ENCODE measurements around the gene CEACAM7. TPM values are rescaled to one million over a fixed set of nuclear protein-coding genes. Genes with fewer than 3 reads are reported as not detected.

The CEACAM7 gene
- total RNA-seq, 2 donors from 2014 or later, result not detected

DNA sequence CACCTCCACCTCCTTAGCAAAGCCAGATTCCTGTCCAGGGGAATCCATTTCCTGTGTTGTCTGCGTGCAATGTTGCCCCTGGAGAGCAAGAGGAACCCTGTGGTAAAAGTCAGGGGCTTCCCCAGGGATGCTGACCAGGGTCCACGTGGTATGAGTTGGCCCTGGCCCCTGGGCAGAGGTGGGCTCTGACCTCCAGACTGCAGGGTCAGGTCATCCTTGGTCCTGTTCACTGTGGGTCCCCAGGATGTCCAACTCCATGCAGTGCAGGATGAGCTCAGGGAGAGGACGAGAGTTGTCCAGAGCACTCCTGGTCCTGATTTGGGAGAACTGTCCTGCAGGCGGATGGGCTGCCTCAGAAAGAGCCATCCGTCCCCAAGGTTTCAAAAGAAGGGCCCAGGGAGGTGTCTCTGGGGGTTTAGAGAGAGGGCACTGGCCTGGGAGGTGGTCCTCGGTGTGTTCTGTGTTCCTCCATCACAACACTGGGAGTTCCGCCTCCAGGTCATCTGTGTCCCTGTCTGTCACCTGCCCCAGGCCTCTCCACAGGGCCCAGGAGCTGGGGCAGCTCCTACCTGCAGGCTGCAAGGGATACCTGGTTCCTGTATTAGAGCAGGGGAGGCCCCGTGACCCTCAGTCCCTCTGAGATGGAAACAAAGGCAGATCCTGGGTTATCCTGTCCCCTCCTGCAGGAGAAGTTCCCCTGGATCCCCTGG, 59.9 kb downstream of the CEACAM7 start:
- Histone ChIP-seq H3K4me1 (ENCODE audit: control insufficient read depth in 1 of 2, low read depth in 2 of 2) (no peaks in the 10 kb centered on the region), H3K36me3 (no peaks in the 10 kb centered on the region), H3K27me3 (replicated peaks; ENCODE audit: insufficient read depth) (no peaks in the 10 kb centered on the region), H3K27ac (no peak overlapping the region), H3K9me3 (no peaks in the 10 kb centered on the region), H3K4me3 (no peak overlapping the region)
- DNase-seq (ENCODE audit: low spot score) (no peak), ATAC-seq (ENCODE audit: insufficient number of reproducible peaks, low FRiP score, low read depth) (no peak)
- TF ChIP-seq, protein P1, sequence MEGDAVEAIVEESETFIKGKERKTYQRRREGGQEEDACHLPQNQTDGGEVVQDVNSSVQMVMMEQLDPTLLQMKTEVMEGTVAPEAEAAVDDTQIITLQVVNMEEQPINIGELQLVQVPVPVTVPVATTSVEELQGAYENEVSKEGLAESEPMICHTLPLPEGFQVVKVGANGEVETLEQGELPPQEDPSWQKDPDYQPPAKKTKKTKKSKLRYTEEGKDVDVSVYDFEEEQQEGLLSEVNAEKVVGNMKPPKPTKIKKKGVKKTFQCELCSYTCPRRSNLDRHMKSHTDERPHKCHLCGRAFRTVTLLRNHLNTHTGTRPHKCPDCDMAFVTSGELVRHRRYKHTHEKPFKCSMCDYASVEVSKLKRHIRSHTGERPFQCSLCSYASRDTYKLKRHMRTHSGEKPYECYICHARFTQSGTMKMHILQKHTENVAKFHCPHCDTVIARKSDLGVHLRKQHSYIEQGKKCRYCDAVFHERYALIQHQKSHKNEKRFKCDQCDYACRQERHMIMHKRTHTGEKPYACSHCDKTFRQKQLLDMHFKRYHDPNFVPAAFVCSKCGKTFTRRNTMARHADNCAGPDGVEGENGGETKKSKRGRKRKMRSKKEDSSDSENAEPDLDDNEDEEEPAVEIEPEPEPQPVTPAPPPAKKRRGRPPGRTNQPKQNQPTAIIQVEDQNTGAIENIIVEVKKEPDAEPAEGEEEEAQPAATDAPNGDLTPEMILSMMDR (IDR thresholded peaks at IDR 0.05), result no peak

- ATAC-seq (ENCODE audit: insufficient number of reproducible peaks, low FRiP score, low read depth), result no peak
- TF ChIP-seq, protein P1 (IDR thresholded peaks at IDR 0.05), result no peak
These were observed 61.2 kb downstream of the CEACAM7 start, which contains the start of gene CEACAM4 for GRCh38 chr19:41626877-41627276. Gene CEACAM4, minus strand, starts transcription at chr19:41627074. Its CDS starts 111 bp downstream, at chr19:41626963.

GRCh38 chr19:41626278-41626677, 61.8 kb downstream of the CEACAM7 start:
- H3K27me3 ChIP-seq (replicated peaks; ENCODE audit: insufficient read depth), result no peaks in the 10 kb centered on the region
- DNase-seq (ENCODE audit: low spot score) (no peak), ATAC-seq (ENCODE audit: insufficient number of reproducible peaks, low FRiP score, low read depth) (no peak)
- no peaks in the 10 kb centered on the region for H3K4me1 ChIP-seq (ENCODE audit: control insufficient read depth in 1 of 2, low read depth in 2 of 2)
- no peaks in the 10 kb centered on the region for H3K9me3 ChIP-seq
- TF ChIP-seq, protein P1 (IDR thresholded peaks at IDR 0.05), result no peak
- H3K27ac ChIP-seq, result no peak overlapping the region
- H3K36me3 ChIP-seq, result no peaks in the 10 kb centered on the region
- H3K4me3 ChIP-seq, result peak overlapping the region; percentile 54

More at GRCh38 chr19:41626877-41627276, 61.2 kb downstream of the CEACAM7 start, which contains the start of gene CEACAM4:
- no peak for DNase-seq (ENCODE audit: low spot score)
- Histone ChIP-seq H3K4me3 (peak within 1 kb of the TSS; percentile 54), H3K4me1 (ENCODE audit: control insufficient read depth in 1 of 2, low read depth in 2 of 2) (no peaks in the 10 kb centered on the region), H3K27ac (no peak within 1 kb of the TSS), H3K36me3 (no peaks in the 10 kb centered on the region), H3K9me3 (no peaks in the 10 kb centered on the region), H3K27me3 (replicated peaks; ENCODE audit: insufficient read depth) (no peaks in the 10 kb centered on the region)

GRCh38 chr19:41624937-41625336, 63.1 kb downstream of the CEACAM7 start:
- Histone ChIP-seq H3K4me1 (ENCODE audit: control insufficient read depth in 1 of 2, low read depth in 2 of 2) (no peaks in the 10 kb centered on the region), H3K27me3 (replicated peaks; ENCODE audit: insufficient read depth) (no peaks in the 10 kb centered on the region), H3K4me3 (no peak overlapping the region), H3K9me3 (no peaks in the 10 kb centered on the region), H3K27ac (no peak overlapping the region), H3K36me3 (no peaks in the 10 kb centered on the region)
- no peak for ATAC-seq (ENCODE audit: insufficient number of reproducible peaks, low FRiP score, low read depth)
- TF ChIP-seq, protein P1 (IDR thresholded peaks at IDR 0.05), result no peak
- DNase-seq (ENCODE audit: low spot score), result no peak

DNA sequence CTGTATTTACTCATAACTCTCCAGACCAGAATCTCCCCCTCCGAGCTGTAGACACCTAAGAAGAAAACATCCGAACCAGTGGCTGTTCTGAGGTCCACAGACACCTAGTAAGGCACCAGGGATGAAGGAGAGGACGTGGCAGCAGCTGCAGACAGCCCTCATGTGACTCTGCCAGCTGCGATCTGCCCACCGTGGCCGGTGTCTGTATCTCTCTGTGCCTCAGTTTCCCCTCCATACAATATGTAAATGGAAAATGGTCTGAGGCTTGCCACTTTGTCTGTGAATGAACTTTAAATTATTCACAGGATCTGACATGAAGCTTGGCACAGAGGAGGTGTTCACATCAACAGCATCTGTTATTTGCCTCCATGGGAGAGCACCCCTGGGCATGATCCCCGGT, 63.6 kb downstream of the CEACAM7 start:
- Histone ChIP-seq H3K27ac (no peak overlapping the region), H3K27me3 (replicated peaks; ENCODE audit: insufficient read depth) (no peaks in the 10 kb centered on the region), H3K9me3 (no peaks in the 10 kb centered on the region), H3K4me3 (no peak overlapping the region), H3K4me1 (ENCODE audit: control insufficient read depth in 1 of 2, low read depth in 2 of 2) (no peaks in the 10 kb centered on the region), H3K36me3 (no peaks in the 10 kb centered on the region)
- TF ChIP-seq, protein P1 (IDR thresholded peaks at IDR 0.05), result no peak
- DNase-seq (ENCODE audit: low spot score), result no peak
- ATAC-seq (ENCODE audit: insufficient number of reproducible peaks, low FRiP score, low read depth), result no peak
